HepG2 (cell line): Measurements from ENCODE around the gene IQCC. TPM values are rescaled to one million over a fixed set of nuclear protein-coding genes. Genes with fewer than 3 reads are reported as not detected.

Experiments
- CBX2 ChIP-seq, 2 experiments: fragments of 200-600 bp in 1 of 2; sonication (generic); formaldehyde crosslinking in 1 of 2; IDR thresholded peaks; 2 replicates each; pipeline versions ENCODE4 v1.7.0 to v1.8.1; 2018 to 2022; ENCODE audit warnings: low read depth in 2 of 2, low read length in 1 of 2, mild to moderate bottlenecking in 1 of 2, missing genetic modification reagents in 1 of 2
- GATAD1 ChIP-seq: IDR thresholded peaks from 2 replicates; pipeline ENCODE4 v1.6.1; 2016; ENCODE audit warnings: missing genetic modification reagents, missing compliant biosample characterization
- HHEX ChIP-seq: IDR thresholded peaks from 2 replicates; pipeline ENCODE4 v1.6.1; 2016; ENCODE audit warnings: control low read depth
- HMGXB3 ChIP-seq: sonication (generic); formaldehyde crosslinking; IDR thresholded peaks from 2 replicates; pipeline ENCODE4 v1.4.0; 2020; ENCODE audit warnings: missing genetic modification reagents, borderline replicate concordance
- IRX3 ChIP-seq: sonication (generic); formaldehyde crosslinking; IDR thresholded peaks from 2 replicates; pipeline ENCODE4 v1.8.1; 2023; ENCODE audit warnings: mild to moderate bottlenecking, low read depth, missing genetic modification reagents, borderline replicate concordance
- MATR3 ChIP-seq: sonication (generic); formaldehyde crosslinking; IDR thresholded peaks from 2 replicates; pipeline ENCODE4 v1.4.0; 2020; ENCODE audit warnings: missing genetic modification reagents
- NR3C1 ChIP-seq: sonication (generic); formaldehyde crosslinking; IDR thresholded peaks from 2 replicates; pipeline ENCODE4 v1.4.0; 2020; ENCODE audit warnings: missing genetic modification reagents
- PLSCR1 ChIP-seq: sonication (generic); formaldehyde crosslinking; IDR thresholded peaks from 2 replicates; pipeline ENCODE4 v1.5.0; 2020; ENCODE audit warnings: missing genetic modification reagents, mild to moderate bottlenecking, borderline replicate concordance
- RCOR2 ChIP-seq: IDR thresholded peaks from 2 replicates; pipeline ENCODE4 v1.6.1; 2016; ENCODE audit warnings: missing biosample characterization, missing genetic modification reagents
- RNF219 ChIP-seq: sonication (generic); formaldehyde crosslinking; IDR thresholded peaks from 2 replicates; pipeline ENCODE4 v1.5.0; 2020; ENCODE audit warnings: mild to moderate bottlenecking, missing genetic modification reagents
- SNRNP70 ChIP-seq: fragments of 200-400 bp; formaldehyde crosslinking; IDR thresholded peaks from 2 replicates; pipeline ENCODE4 v1.6.1; 2017; ENCODE audit warnings: mild to moderate bottlenecking, low read depth, low read length, moderate library complexity
- SOX5 ChIP-seq: IDR thresholded peaks from 2 replicates; pipeline ENCODE4 v1.6.1; 2016; ENCODE audit warnings: borderline replicate concordance
- TRIM22 ChIP-seq: fragments of 450-650 bp; IDR thresholded peaks from 2 replicates; pipeline ENCODE4 v1.6.1; 2017
- ZFP36L1 ChIP-seq: sonication (generic); formaldehyde crosslinking; IDR thresholded peaks from 2 replicates; pipeline ENCODE4 v1.8.0; 2022; ENCODE audit warnings: mild to moderate bottlenecking, missing genetic modification reagents, moderate library complexity
- ZNF326 ChIP-seq: sonication (generic); formaldehyde crosslinking; IDR thresholded peaks from 2 replicates; pipeline ENCODE4 v1.4.0; 2020; ENCODE audit warnings: missing genetic modification reagents, borderline replicate concordance
- ZNF335 ChIP-seq: sonication (generic); formaldehyde crosslinking; IDR thresholded peaks from 2 replicates; pipeline ENCODE4 v1.4.0; 2020; ENCODE audit warnings: missing genetic modification reagents
- ZNF496 ChIP-seq: sonication (generic); formaldehyde crosslinking; IDR thresholded peaks from 2 replicates; pipeline ENCODE4 v1.8.1; 2023; ENCODE audit warnings: mild to moderate bottlenecking, moderate library complexity, missing genetic modification reagents; ENCODE audit not compliant: insufficient replicate concordance
- ZNF557 ChIP-seq: sonication (generic); formaldehyde crosslinking; IDR thresholded peaks from 2 replicates; pipeline ENCODE4 v1.4.0; 2020; ENCODE audit warnings: missing genetic modification reagents
- polyA plus RNA-seq, 8 experiments: library from polyadenylated mRNA; depleted of rRNA in 3 of 8; stranded (reverse) in 7 of 8; unstranded in 1 of 8; fragments of >200 nt; fragmentation: Illumina TruSeq in 4 of 8; extraction: Trizol in 4 of 8; gene quantifications; 2 replicates each; pipeline versions ENCODE4 v1.2.1 to v1.2.3, GENCODE V29; 2011 to 2016; ENCODE audit warnings: low read depth in 4 of 8, missing spikeins in 1 of 8, mixed read lengths in 1 of 8; ENCODE audit not compliant: insufficient read depth in 1 of 8
- total RNA-seq, 5 experiments: library from RNA; depleted of rRNA; stranded (reverse); fragments of >200 nt; fragmentation: Illumina TruSeq; extraction: Trizol; gene quantifications; 2 replicates each; pipeline ENCODE4 v1.2.3, GENCODE V29; 2016; ENCODE audit warnings: low read depth in 1 of 5
- TF ChIP-seq, protein P1 (sequence below): IDR thresholded peaks from 2 replicates; pipeline ENCODE4 v1.6.1; 2016; ENCODE audit warnings: low read depth

IQCC gene
- total and polyA plus RNA-seq, 2 of the 13 experiments (the other 11 are each of a cell fraction or from before 2014, with no cell fraction given) = 1.7 to 3.0 TPM

GRCh38 chr1:32179443-32180185, 25.9 kb upstream of the IQCC start, which contains the start of gene TXLNA (continued):
- TF ChIP-seq SOX5 (CRISPR knock-in tag) (peak; percentile 13; the same call in 1 of the 2 replicates), IRX3 (CRISPR knock-in tag) (peak; percentile 84), RNF219 (no peak), ZNF335 (CRISPR knock-in tag) (peak; percentile 54), NR3C1 (no peak), MATR3 (CRISPR knock-in tag) (no peak), ZFP36L1 (CRISPR knock-in tag) (peak; percentile 40; the same call in 1 of the 2 replicates), CBX2 (IDR thresholded peaks at IDR 0.05; ENCODE audit: low read depth, low read length) (no peak), CBX2 (CRISPR knock-in tag; IDR thresholded peaks at IDR 0.05; ENCODE audit: low read depth) (no peak), ZNF557 (CRISPR knock-in tag) (peak; percentile 25; the same call in 1 of the 2 replicates), ZNF326 (CRISPR knock-in tag) (no peak), ZNF496 (CRISPR knock-in tag) (no peak), RCOR2 (CRISPR knock-in tag) (no peak), HMGXB3 (0 out of 2 replicates have a peak, but pooled peaks have one; percentile 76), PLSCR1 (CRISPR knock-in tag) (no peak), GATAD1 (CRISPR knock-in tag) (peak; percentile 83), HHEX (CRISPR knock-in tag) (no peak), TRIM22 (no peak), SNRNP70 (no peak)
- TF ChIP-seq, protein P1, sequence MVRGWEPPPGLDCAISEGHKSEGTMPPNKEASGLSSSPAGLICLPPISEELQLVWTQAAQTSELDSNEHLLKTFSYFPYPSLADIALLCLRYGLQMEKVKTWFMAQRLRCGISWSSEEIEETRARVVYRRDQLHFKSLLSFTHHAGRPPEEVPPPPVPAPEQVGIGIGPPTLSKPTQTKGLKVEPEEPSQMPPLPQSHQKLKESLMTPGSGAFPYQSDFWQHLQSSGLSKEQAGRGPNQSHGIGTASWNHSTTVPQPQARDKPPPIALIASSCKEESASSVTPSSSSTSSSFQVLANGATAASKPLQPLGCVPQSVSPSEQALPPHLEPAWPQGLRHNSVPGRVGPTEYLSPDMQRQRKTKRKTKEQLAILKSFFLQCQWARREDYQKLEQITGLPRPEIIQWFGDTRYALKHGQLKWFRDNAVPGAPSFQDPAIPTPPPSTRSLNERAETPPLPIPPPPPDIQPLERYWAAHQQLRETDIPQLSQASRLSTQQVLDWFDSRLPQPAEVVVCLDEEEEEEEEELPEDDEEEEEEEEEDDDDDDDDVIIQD = peak; percentile 33; the same call in 1 of the 2 replicates
